NK-92 (cell line): ENCODE data around the gene EARS2.
"Not testable (repeated sequence)": the region's sequence is repeated elsewhere in the genome, so short reads cannot be mapped to it uniquely, and the experiment has no call there.

Experiments used
- DNase-seq: peaks from one replicate; lab custom pipeline; 2025; ENCODE audit not compliant: unreplicated experiment; lab: John Stamatoyannopoulos, UW

The EARS2 gene

DNA sequence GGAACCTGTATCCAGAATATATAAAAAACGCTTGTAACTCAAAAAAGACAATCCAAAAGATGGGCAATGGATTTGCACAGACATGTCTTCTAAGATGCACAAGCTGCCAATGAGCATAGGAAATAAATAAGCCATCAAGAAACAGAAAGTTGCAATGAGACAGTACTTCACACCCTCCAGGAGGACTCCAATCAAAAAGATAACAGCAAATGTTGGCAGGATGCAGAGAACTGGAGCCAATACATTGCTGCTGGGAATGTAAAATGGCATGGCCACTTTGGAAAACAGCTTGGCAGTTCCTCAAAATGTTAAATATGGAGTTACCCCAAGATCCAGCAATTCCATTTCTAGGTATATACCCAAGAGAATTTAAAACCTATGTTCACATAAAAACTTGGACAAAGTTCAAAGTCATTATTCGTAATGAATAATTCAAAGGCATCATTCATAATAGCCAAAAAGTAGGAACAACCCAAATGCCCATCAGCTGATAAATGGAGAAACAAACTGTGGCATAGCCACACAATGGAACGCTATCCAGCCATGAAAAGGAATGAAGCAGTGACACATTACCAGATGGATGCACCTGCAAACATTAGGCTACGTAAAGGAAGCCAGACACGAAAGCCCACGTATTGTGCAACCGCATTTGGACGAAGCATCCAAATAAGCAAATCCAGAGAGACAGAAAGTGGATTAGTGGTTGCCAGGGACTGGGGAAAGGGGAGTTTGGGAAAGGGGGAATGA is 72.5 kb downstream of the EARS2 start:
- no peak for DNase-seq

DNA sequence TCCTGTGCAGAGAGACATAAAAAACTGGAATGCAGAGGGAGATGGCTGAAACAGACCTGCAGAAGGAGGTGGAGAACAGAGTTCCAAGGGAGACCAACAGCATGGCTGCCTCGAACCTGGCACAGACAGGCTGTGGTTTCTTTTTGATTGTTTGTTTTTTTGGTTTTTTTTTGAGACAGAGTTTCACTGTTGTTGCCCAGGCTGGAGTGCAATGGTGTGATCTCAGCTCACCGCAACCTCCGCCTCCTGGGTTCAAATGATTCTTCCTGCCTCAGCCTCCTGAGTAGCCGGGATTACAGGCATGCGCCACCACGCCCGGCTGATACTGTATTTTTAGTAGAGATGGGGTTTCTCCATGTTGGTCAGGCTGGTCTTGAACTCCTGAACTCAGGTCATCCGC is 73.7 kb downstream of the EARS2 start:
- not testable (repeated sequence) for DNase-seq

DNA sequence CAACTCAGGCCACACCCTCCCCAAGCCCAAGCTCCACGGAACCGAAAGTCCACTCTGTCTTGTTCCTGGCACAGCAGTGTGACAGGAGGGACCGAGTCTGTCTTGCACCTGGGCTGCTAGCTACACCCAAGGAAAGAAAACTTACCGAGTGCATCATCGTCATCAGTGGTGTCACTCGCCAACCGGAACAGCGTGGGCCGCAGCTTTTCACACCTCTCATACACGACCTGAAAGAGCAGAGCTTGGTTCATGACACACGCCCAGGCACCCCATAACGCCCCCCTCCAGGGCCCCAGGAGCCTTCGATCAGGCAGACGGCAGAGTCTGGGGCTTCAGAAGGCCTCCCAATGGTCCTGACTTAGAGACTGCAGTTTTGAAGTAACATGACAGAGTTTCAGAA is 74.4 kb downstream of the EARS2 start:
- DNase-seq, result no peak

DNA sequence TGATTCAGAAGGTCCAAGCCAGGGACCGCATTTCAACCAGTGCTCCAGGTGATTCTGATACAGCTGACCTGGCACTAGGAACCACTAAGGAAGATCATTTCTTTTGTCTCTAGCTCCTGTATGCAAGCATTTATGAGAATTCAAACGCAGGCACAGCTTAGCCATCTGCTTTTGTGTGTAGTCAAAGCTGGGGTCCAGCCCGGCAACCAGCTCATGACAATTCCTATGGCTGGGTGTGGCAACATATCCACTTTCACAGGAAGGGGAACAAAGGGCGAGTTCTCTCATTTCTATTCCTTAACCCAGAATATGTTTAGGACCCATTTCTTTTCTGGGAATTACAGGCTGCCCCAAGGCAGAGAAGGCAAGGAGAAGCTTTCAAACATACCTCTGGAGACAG is 76.9 kb downstream of the EARS2 start:
- DNase-seq, result no peak

DNA sequence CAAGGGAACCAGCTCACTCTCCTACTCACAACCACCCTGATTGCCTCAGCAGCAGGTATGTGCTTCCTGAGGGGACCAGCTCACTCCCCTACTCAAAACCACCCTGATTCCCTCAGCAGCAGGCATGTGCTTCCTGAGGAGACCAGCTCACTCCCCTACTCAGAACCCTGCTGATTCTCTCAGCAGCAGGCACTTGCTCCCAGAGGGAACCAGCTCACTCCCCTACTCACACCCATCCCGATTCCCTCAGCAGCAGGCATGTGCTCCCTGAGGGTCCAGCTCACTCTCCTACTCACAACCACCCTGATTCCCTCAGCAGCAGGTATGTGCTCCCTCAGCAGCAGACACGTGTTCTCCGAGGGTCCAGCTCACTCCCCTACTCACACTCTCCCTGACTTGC is 78.0 kb downstream of the EARS2 start:
- no peak for DNase-seq

DNA sequence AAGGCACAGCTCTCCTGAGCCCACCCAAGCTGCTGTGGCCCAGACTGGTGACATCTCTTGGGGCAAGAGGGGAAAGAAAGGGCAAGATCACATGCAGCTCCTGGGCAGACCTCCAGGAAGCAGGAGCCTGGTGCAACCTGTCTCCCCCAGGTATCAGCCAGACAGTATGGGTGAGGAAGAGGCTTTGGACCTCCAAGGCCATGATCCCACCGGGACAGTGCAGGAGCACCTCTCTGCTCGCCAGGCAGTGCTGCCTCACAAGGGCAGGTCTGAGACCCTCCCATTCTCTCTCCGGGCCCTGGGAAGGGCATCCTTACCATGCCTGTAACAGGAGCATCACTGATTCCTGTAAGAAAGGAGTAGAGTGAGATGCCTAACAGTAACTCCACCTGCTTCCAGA is 78.6 kb downstream of the EARS2 start:
- DNase-seq, result no peak

DNA sequence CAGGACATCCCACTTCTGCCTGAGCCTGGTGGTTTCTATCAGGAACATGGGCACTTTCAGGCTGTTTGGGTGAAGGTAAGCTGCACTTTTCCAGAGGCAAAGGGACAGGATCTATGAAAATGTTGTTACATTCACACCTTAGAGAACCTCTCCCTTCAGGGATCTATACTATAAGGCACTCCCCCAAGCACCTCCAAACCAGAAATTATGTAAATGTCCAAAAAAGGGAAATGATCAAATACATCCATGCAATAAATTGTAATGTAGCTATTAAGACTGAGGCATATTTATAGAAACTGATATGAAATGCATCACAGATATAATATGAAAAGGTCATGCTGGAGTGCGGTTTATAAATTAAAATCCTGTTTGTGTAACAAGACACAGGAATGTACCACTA is 80.9 kb downstream of the EARS2 start:
- DNase-seq, result no peak
